Lung (tissue), 12 donors: ENCODE measurements around the gene ESYT1. TPM values are rescaled to one million over a fixed set of nuclear protein-coding genes. Genes with fewer than 3 reads are reported as not detected.

ENCODE experiments used
- ATAC-seq: fragments of 200-7000 bp; cut with Tn5 transposase; one replicate; pipeline ENCODE4 v1.9.1; 2020; ENCODE audit warnings: moderate number of reproducible peaks; ENCODE audit not compliant: insufficient read depth, low FRiP score
- DNase-seq, 3 donors: peaks; one replicate each; pipeline ENCODE4 v3.0.0-alpha.2; 2013 to 2017
- H3K27ac ChIP-seq, 2 donors: one replicate each; pipeline ENCODE4 v1.5.1; 2013; ENCODE audit warnings: mild to moderate bottlenecking in 2 of 2, moderate library complexity in 2 of 2, control low read depth in 1 of 2, inconsistent platforms in 1 of 2, low read depth in 1 of 2, low read length in 1 of 2
- H3K27me3 ChIP-seq, 3 donors: one replicate each; pipeline ENCODE4 v1.5.1; 2013; ENCODE audit warnings: low read length in 2 of 3; ENCODE audit not compliant: control insufficient read depth in 3 of 3, insufficient read depth in 3 of 3
- H3K36me3 ChIP-seq, 4 donors: one replicate each; pipeline ENCODE4 v1.5.1; 2013; ENCODE audit warnings: low read length in 4 of 4, mild to moderate bottlenecking in 1 of 4, moderate library complexity in 1 of 4; ENCODE audit not compliant: control insufficient read depth in 4 of 4, insufficient read depth in 4 of 4
- H3K4me1 ChIP-seq, 5 donors: one replicate each; pipeline ENCODE4 v1.5.1; 2013; ENCODE audit warnings: low read length in 5 of 5, mild to moderate bottlenecking in 2 of 5, moderate library complexity in 1 of 5; ENCODE audit not compliant: control insufficient read depth in 5 of 5, insufficient read depth in 5 of 5
- H3K4me3 ChIP-seq: one replicate; pipeline ENCODE4 v1.5.1; 2013; ENCODE audit warnings: mild to moderate bottlenecking, control low read depth, moderate library complexity
- H3K9ac ChIP-seq, 2 donors: one replicate each; pipeline ENCODE4 v1.5.1; 2013; ENCODE audit warnings: low read length in 2 of 2, control low read depth in 1 of 2; ENCODE audit not compliant: insufficient read depth in 1 of 2
- H3K9me3 ChIP-seq, 4 donors: one replicate each; pipeline ENCODE4 v1.5.1; 2013; ENCODE audit warnings: low read length in 3 of 4, mild to moderate bottlenecking in 1 of 4, moderate library complexity in 1 of 4; ENCODE audit not compliant: control insufficient read depth in 4 of 4, insufficient read depth in 3 of 4
- WGBS, 2 donors: extraction: QIAGEN DNeasy Blood & Tissue Kit; methylation state at CpG; one replicate each; pipeline ENCODE4 v1.1.7; 2013; 5-methylcytosine and 5-hydroxymethylcytosine counted together
- polyA plus RNA-seq, 2 donors: library from polyadenylated mRNA; stranded (reverse); fragments of 200-250 nt; gene quantifications; one replicate each; pipeline ENCODE4 v1.2.1, GENCODE V29; 2013
- total RNA-seq, 2 donors: library from RNA; depleted of rRNA in 1 of 2; stranded (reverse); fragments of >200 nt in 1 of 2; gene quantifications; one replicate each; pipeline ENCODE4 v1.2.1, GENCODE V29; 2014 to 2021
- TF ChIP-seq, protein P1 (sequence below): IDR thresholded peaks from 2 replicates; pipeline ENCODE4 v1.5.1; 2012; ENCODE audit warnings: mild to moderate bottlenecking; ENCODE audit errors: control extremely low read depth, extremely low read depth
- donor health status: control.
- donor health status: control.
- donor health status: Bipolar disorder and iron deficiency.
- donor health status: healthy.
- donor health status: DM: yes; HTN: yes; CAD: no.

Gene ESYT1
- total and polyA plus RNA-seq, 4 donors, result 23.5 to 131 (median 64.2) TPM

DNA sequence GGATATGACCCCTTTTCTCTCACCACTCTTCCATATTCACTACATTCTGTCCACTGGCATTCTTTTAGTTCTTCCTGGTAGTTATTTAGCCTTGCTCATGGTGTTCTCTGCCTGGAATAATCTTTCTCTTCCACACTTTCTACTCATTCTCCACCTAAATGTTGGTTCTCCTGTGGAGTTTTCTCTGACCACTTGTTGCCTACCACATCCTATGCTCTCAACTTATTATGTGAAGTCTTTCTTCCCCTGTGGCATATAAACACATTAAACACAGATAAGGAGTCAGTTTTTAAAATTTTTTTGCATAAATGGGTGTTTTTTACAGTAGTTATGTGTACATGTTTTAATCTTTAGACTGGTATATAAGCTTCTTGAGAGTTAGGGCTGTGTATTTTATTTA lies 64.5 kb downstream of the ESYT1 start:
- TF ChIP-seq, protein P1, sequence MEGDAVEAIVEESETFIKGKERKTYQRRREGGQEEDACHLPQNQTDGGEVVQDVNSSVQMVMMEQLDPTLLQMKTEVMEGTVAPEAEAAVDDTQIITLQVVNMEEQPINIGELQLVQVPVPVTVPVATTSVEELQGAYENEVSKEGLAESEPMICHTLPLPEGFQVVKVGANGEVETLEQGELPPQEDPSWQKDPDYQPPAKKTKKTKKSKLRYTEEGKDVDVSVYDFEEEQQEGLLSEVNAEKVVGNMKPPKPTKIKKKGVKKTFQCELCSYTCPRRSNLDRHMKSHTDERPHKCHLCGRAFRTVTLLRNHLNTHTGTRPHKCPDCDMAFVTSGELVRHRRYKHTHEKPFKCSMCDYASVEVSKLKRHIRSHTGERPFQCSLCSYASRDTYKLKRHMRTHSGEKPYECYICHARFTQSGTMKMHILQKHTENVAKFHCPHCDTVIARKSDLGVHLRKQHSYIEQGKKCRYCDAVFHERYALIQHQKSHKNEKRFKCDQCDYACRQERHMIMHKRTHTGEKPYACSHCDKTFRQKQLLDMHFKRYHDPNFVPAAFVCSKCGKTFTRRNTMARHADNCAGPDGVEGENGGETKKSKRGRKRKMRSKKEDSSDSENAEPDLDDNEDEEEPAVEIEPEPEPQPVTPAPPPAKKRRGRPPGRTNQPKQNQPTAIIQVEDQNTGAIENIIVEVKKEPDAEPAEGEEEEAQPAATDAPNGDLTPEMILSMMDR, result no peak
- no peaks in the 10 kb centered on the region for H3K36me3 ChIP-seq
- H3K4me3 ChIP-seq, result no peak overlapping the region
- no peaks in the 10 kb centered on the region for H3K9me3 ChIP-seq
- ATAC-seq, result no peak
- no peak overlapping the region for H3K27ac ChIP-seq
- no peaks in the 10 kb centered on the region for H3K27me3 ChIP-seq
- no peak overlapping the region for H3K9ac ChIP-seq
- no peak for DNase-seq
- H3K4me1 ChIP-seq, result peaks cover 0 to 18% (median 3%) of the 10 kb centered on the region in 5 donors

DNA sequence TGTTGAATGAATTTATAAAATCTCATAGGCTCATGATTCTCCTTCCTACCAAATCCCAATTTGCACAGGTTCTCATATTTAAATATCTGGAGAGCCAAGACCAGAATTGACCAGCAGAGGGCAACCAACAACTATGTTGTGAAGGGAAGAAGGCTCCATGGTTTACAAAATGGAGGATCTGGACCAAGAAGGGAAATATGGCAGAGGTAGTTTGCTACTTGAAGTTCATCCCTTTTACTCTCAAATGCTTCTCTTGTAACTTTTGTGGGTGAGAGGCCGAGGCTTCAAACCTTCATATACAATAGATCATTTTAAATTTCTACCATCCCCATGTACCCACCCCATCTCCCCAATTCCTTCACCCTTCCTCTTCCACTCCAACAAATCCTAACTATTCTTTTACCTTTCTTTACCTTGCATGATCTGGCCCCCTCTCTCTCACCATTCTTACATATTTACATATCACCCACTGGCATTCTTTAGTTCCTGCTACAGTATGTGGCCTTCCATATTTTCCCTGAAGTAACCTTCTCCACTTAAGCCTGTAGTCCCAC lies 65.0 kb downstream of the ESYT1 start:
- 47 to 63% methylated on average over 1 of the region's 1 CpG for WGBS, 2 donors
- ATAC-seq (no peak), DNase-seq (peak; percentile 77 to 90 (median 90))

More for the DNA sequence above, 65.0 kb downstream of the ESYT1 start:
- peak overlapping the region in 1 of 2 donors; percentile 9 for H3K9ac ChIP-seq
- H3K9me3 ChIP-seq, result no peaks in the 10 kb centered on the region
- TF ChIP-seq, protein P1, result peak; percentile 83
- H3K36me3 ChIP-seq, result no peaks in the 10 kb centered on the region
- H3K27me3 ChIP-seq, result no peaks in the 10 kb centered on the region
- no peak overlapping the region for H3K4me3 ChIP-seq
- H3K27ac ChIP-seq, result no peak overlapping the region
- peaks cover 0 to 13% (median under 1%) of the 10 kb centered on the region in 5 donors for H3K4me1 ChIP-seq

Other genes with a start within 250 kb of the ESYT1 start
- gene PYM1, start 200.4 kb upstream of the ESYT1 start, total RNA-seq, result 10 to 100 TPM; 32.0 to 32.3 TPM
- 10 to 100 TPM; 37.7 to 44.9 TPM for gene PYM1, start 200.4 kb upstream of the ESYT1 start, polyA plus RNA-seq
- gene DGKA, start 197.1 kb upstream of the ESYT1 start, total RNA-seq, result 10 to 100 TPM; 33.7 to 41.1 TPM
- 10 to 100 TPM; 19.3 to 28.0 TPM for gene DGKA, start 197.1 kb upstream of the ESYT1 start, polyA plus RNA-seq
- 1 to 10 TPM in 1 of 2 donors, under 1 TPM in 1; 0.43 to 1.7 TPM for gene PMEL, start 162.2 kb upstream of the ESYT1 start, total RNA-seq
- 1 to 10 TPM; 1.0 to 1.1 TPM for gene PMEL, start 162.2 kb upstream of the ESYT1 start, polyA plus RNA-seq
- gene CDK2, start 161.4 kb upstream of the ESYT1 start, total RNA-seq, result 10 to 100 TPM; 27.4 to 28.0 TPM
- gene CDK2, start 161.4 kb upstream of the ESYT1 start, polyA plus RNA-seq, result 10 to 100 TPM; 13.0 to 25.5 TPM
- gene RAB5B, start 154.2 kb upstream of the ESYT1 start, total RNA-seq, result 100 to 1,000 TPM; 113 to 118 TPM
- 10 to 100 TPM; 64.5 to 70.0 TPM for gene RAB5B, start 154.2 kb upstream of the ESYT1 start, polyA plus RNA-seq
- gene SUOX, start 131.0 kb upstream of the ESYT1 start, total RNA-seq, result 10 to 100 TPM; 17.7 to 26.2 TPM
- gene SUOX, start 131.0 kb upstream of the ESYT1 start, polyA plus RNA-seq, result 10 to 100 TPM; 15.1 to 17.1 TPM
- gene IKZF4, start 107.2 kb upstream of the ESYT1 start, total RNA-seq, result 10 to 100 TPM in 1 of 2 donors, 1 to 10 TPM in 1; 7.0 to 10.7 TPM
- 1 to 10 TPM; 3.3 to 3.5 TPM for gene IKZF4, start 107.2 kb upstream of the ESYT1 start, polyA plus RNA-seq
- 10 to 100 TPM; 53.1 to 94.2 TPM for gene RPS26, start 86.3 kb upstream of the ESYT1 start, total RNA-seq
- 1,000 to 10,000 TPM; 1,088 to 1,477 TPM for gene RPS26, start 86.3 kb upstream of the ESYT1 start, polyA plus RNA-seq
- gene ERBB3, start 48.1 kb upstream of the ESYT1 start, total RNA-seq, result 100 to 1,000 TPM in 1 of 2 donors, 10 to 100 TPM in 1; 67.9 to 191 TPM
- gene ERBB3, start 48.1 kb upstream of the ESYT1 start, polyA plus RNA-seq, result 10 to 100 TPM; 31.4 to 52.3 TPM
- 10 to 100 TPM; 80.2 to 81.3 TPM for gene PA2G4, start 23.7 kb upstream of the ESYT1 start, total RNA-seq
- 100 to 1,000 TPM in 1 of 2 donors, 10 to 100 TPM in 1; 97.6 to 137 TPM for gene PA2G4, start 23.7 kb upstream of the ESYT1 start, polyA plus RNA-seq
- gene RPL41, start 11.6 kb upstream of the ESYT1 start, total RNA-seq, result 1,000 to 10,000 TPM; 1,569 to 3,132 TPM
- gene RPL41, start 11.6 kb upstream of the ESYT1 start, polyA plus RNA-seq, result 1,000 to 10,000 TPM; 4,690 to 5,737 TPM
- 1 to 10 TPM; 2.5 to 7.9 TPM for gene ZC3H10, start 10.0 kb upstream of the ESYT1 start, total RNA-seq
- gene ZC3H10, start 10.0 kb upstream of the ESYT1 start, polyA plus RNA-seq, result 1 to 10 TPM; 3.1 to 3.5 TPM
- gene MYL6B, start 24.3 kb downstream of the ESYT1 start, total RNA-seq, result 10 to 100 TPM; 39.1 to 46.1 TPM
- 10 to 100 TPM; 20.7 to 40.3 TPM for gene MYL6B, start 24.3 kb downstream of the ESYT1 start, polyA plus RNA-seq
- gene MYL6, start 30.1 kb downstream of the ESYT1 start, total RNA-seq, result 1,000 to 10,000 TPM; 1,471 to 1,783 TPM
- gene MYL6, start 30.1 kb downstream of the ESYT1 start, polyA plus RNA-seq, result 1,000 to 10,000 TPM; 2,612 to 3,593 TPM
- gene SMARCC2, start 61.2 kb downstream of the ESYT1 start, total RNA-seq, result 10 to 100 TPM; 66.5 to 97.5 TPM
- gene SMARCC2, start 61.2 kb downstream of the ESYT1 start, polyA plus RNA-seq, result 10 to 100 TPM; 23.9 to 29.0 TPM
- 10 to 100 TPM; 49.5 to 54.6 TPM for gene RNF41, start 93.7 kb downstream of the ESYT1 start, total RNA-seq
- 10 to 100 TPM; 18.1 to 40.6 TPM for gene RNF41, start 93.7 kb downstream of the ESYT1 start, polyA plus RNA-seq
- gene NABP2, start 96.1 kb downstream of the ESYT1 start, total RNA-seq, result 10 to 100 TPM; 11.3 to 31.4 TPM
- 10 to 100 TPM; 22.1 to 23.8 TPM for gene NABP2, start 96.1 kb downstream of the ESYT1 start, polyA plus RNA-seq
- gene SLC39A5, start 101.8 kb downstream of the ESYT1 start, total RNA-seq, result 1 to 10 TPM in 1 of 2 donors, under 1 TPM in 1; 0.71 to 1.1 TPM
- gene SLC39A5, start 101.8 kb downstream of the ESYT1 start, polyA plus RNA-seq, result under 1 TPM; 0.13 to 0.20 TPM
- gene ANKRD52, start 130.1 kb downstream of the ESYT1 start, total RNA-seq, result 10 to 100 TPM; 25.9 to 38.1 TPM
- gene ANKRD52, start 130.1 kb downstream of the ESYT1 start, polyA plus RNA-seq, result 1 to 10 TPM; 9.2 to 9.9 TPM
- 10 to 100 TPM in 1 of 2 donors, 1 to 10 TPM in 1; 8.3 to 16.5 TPM for gene COQ10A, start 138.7 kb downstream of the ESYT1 start, total RNA-seq
- 10 to 100 TPM in 1 of 2 donors, 1 to 10 TPM in 1; 5.8 to 18.1 TPM for gene COQ10A, start 138.7 kb downstream of the ESYT1 start, polyA plus RNA-seq
- 100 to 1,000 TPM; 101 to 204 TPM for gene CS, start 172.1 kb downstream of the ESYT1 start, total RNA-seq
- gene CS, start 172.1 kb downstream of the ESYT1 start, polyA plus RNA-seq, result 10 to 100 TPM; 43.1 to 87.9 TPM
- gene CNPY2, start 187.7 kb downstream of the ESYT1 start, total RNA-seq, result 100 to 1,000 TPM in 1 of 2 donors, 10 to 100 TPM in 1; 38.8 to 125 TPM
- 100 to 1,000 TPM; 128 to 153 TPM for gene CNPY2, start 187.7 kb downstream of the ESYT1 start, polyA plus RNA-seq
- gene PAN2, start 205.7 kb downstream of the ESYT1 start, total RNA-seq, result 10 to 100 TPM; 61.4 to 68.2 TPM
- 10 to 100 TPM; 22.4 to 43.0 TPM for gene PAN2, start 205.7 kb downstream of the ESYT1 start, polyA plus RNA-seq
- under 1 TPM; 0.34 to 0.77 TPM for gene IL23A, start 210.6 kb downstream of the ESYT1 start, total RNA-seq
- gene IL23A, start 210.6 kb downstream of the ESYT1 start, polyA plus RNA-seq, result 1 to 10 TPM in 1 of 2 donors, under 1 TPM in 1; 0.43 to 4.0 TPM
- 100 to 1,000 TPM; 139 to 218 TPM for gene STAT2, start 231.8 kb downstream of the ESYT1 start, total RNA-seq
- gene STAT2, start 231.8 kb downstream of the ESYT1 start, polyA plus RNA-seq, result 10 to 100 TPM; 64.8 to 67.2 TPM
- under 1 TPM in 1 of 2 donors, not detected in 1; 0.12 TPM for gene APOF, start 234.6 kb downstream of the ESYT1 start, total RNA-seq
- not detected for gene APOF, start 234.6 kb downstream of the ESYT1 start, polyA plus RNA-seq